GM18520 (cell line): ENCODE measurements around the gene PRKAA1.

Experiments used
- ATAC-seq: cut with Tn5 transposase; IDR thresholded peaks from one replicate; pipeline ENCODE4 v1.9.1; 2021; ENCODE audit not compliant: unreplicated experiment

The PRKAA1 gene

GRCh38 chr5:40798012-40798800, at the start of gene PRKAA1:
PRKAA1 (minus strand) TSS chr5:40798374; CDS start chr5:40798189, 185 bp downstream.
- ATAC-seq, result peak; percentile 99

- no peak for ATAC-seq
Observed at GRCh38 chr5:40847525-40847924, 49.4 kb upstream of the PRKAA1 start.

- ATAC-seq, result no peak
Observed at GRCh38 chr5:40846371-40846770, 48.2 kb upstream of the PRKAA1 start.

GRCh38 chr5:40844565-40844964, 46.4 kb upstream of the PRKAA1 start:
- no peak for ATAC-seq

GRCh38 chr5:40842351-40842750, 44.2 kb upstream of the PRKAA1 start:
- ATAC-seq, result no peak

GRCh38 chr5:40841068-40841805, 43.1 kb upstream of the PRKAA1 start, which contains the start of gene CARD6:
CARD6 (plus strand) TSS chr5:40841367; CDS start chr5:40841383, 16 bp downstream.
- no peak for ATAC-seq

GRCh38 chr5:40838086-40838485, 39.9 kb upstream of the PRKAA1 start:
- no peak for ATAC-seq

GRCh38 chr5:40834849-40835787, 36.9 kb upstream of the PRKAA1 start, which contains the start of gene RPL37:
RPL37 (minus strand) TSS chr5:40835222; CDS start chr5:40835185, 37 bp downstream.
- peak; percentile 94 for ATAC-seq

- no peak for ATAC-seq
Observed at GRCh38 chr5:40834391-40834848, 36.2 kb upstream of the PRKAA1 start.

- ATAC-seq, result no peak
Observed at GRCh38 chr5:40833712-40834229, 35.6 kb upstream of the PRKAA1 start.

- ATAC-seq, result no peak
Observed at GRCh38 chr5:40832345-40832744, 34.2 kb upstream of the PRKAA1 start.

- peak; percentile 32 for ATAC-seq
Observed at GRCh38 chr5:40831346-40832210, 33.4 kb upstream of the PRKAA1 start.

- no peak for ATAC-seq
Observed at GRCh38 chr5:40829748-40830533, 31.8 kb upstream of the PRKAA1 start.

- no peak for ATAC-seq
Observed at GRCh38 chr5:40828690-40829661, 30.8 kb upstream of the PRKAA1 start.

GRCh38 chr5:40828021-40828631, 30.0 kb upstream of the PRKAA1 start:
- no peak for ATAC-seq

- no peak for ATAC-seq
Observed at GRCh38 chr5:40827188-40827977, 29.2 kb upstream of the PRKAA1 start.
